Erythroblast (primary cell): ENCODE results near the gene RNF182.
A peak's percentile ranks its signal among the peaks of the same experiment; 100 is the strongest.
"Not testable (repeated sequence)": the region's sequence is repeated elsewhere in the genome, so short reads cannot be mapped to it uniquely, and the experiment has no call there.

Source experiments
- DNase-seq, 2 experiments: peaks; one replicate each; lab custom pipeline; 2025; lab: John Stamatoyannopoulos, UW
- GATA1 ChIP-seq: IDR thresholded peaks from 2 replicates; pipeline ENCODE4 v1.6.1; 2011; ENCODE audit warnings: low read depth, mild to moderate bottlenecking, control low read depth, low read length, moderate library complexity
- POLR2A ChIP-seq: IDR thresholded peaks from 2 replicates; pipeline ENCODE4 v1.6.1; 2011; ENCODE audit warnings: mild to moderate bottlenecking, low read length

The RNF182 gene, protein sequence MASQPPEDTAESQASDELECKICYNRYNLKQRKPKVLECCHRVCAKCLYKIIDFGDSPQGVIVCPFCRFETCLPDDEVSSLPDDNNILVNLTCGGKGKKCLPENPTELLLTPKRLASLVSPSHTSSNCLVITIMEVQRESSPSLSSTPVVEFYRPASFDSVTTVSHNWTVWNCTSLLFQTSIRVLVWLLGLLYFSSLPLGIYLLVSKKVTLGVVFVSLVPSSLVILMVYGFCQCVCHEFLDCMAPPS

GRCh38 chr6:13924949-13925881 lies at the start of gene RNF182:
TSS of gene RNF182 (plus strand) at chr6:13924952. CDS start at chr6:13977120, 52,168 bp downstream.
- DNase-seq, result peak; percentile 35 to 44
- TF ChIP-seq GATA1 (no peak), POLR2A (no peak)

GRCh38 chr6:13877051-13877450 lies 47.7 kb upstream of the RNF182 start:
- no peak for DNase-seq
- TF ChIP-seq GATA1 (no peak), POLR2A (no peak)

DNA sequence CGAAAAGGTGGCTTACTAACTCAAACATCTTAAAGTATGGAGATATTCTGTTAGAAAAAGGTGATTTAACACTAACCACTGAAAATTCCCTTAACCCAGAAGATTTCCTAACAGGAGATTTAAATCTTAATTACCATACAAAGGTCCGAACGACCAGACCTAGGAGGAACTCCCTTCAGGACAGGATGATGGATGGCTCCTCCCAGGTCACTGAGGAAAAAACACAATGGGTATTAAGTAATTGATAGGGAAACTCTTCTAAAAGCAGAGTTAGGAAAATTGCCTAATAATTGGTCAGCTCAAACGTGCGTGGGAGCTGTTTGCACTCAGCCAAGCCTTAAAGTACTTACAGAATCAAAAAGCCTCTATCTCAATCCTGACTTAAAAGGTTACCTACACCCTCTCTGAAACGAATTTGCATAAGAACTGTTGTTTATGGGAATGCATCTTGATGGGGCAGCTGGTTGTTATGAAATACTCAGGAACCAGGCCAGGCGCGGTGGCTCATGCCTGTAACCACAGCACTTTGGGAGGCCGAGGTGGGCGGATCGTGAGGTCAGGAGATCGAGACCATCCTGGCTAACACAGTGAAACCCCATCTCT lies 44.6 kb upstream of the RNF182 start:
- not testable (repeated sequence) for DNase-seq

DNA sequence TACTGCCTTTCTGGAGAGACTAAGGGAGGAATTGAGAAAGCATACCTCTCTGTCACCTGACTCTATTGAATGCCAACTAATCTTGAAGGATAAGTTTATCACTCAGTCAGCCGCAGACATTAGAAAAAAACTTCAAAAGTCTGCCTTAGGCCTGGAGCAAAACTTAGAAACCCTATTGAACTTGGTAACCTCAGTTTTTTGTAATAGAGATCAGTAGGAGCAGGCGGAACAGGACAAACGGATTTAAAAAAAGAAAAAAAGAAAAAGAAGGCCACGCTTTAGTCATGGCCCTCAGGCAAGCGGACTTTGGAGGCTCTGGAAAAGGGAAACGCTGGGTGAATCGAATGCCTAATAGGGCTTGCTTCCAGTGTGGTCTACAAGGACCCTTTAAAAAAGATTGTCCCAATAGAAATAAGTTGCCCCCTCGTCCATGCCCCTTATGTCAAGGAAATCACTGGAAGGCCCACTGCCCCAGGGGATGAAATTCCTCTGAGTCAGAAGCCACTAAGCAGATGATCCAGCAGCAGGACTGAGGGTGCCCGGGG lies 43.1 kb upstream of the RNF182 start:
- DNase-seq, result no peak
- TF ChIP-seq GATA1 (no peak), POLR2A (no peak)

DNA sequence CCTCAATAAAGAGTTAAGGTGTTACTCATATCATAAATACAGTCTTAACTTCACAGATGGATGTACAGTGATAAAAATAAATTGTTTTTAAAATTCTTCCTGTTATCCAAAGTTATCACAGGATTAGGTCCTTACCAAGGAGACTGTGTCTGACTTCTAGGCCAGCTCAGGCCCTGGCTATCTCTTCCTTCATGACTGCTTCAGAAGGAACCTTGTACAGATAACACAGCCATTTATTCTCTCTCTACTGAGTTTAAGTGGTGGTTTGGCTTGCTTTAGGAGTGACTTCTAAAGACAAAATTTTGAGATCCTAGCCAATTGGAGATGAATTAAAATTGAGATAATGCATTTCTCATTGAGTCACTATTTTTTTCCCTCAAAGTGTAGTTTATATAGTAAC lies 40.8 kb upstream of the RNF182 start:
- peak in 1 of 2 experiments; percentile 24 for DNase-seq
- TF ChIP-seq GATA1 (no peak), POLR2A (no peak)

DNA sequence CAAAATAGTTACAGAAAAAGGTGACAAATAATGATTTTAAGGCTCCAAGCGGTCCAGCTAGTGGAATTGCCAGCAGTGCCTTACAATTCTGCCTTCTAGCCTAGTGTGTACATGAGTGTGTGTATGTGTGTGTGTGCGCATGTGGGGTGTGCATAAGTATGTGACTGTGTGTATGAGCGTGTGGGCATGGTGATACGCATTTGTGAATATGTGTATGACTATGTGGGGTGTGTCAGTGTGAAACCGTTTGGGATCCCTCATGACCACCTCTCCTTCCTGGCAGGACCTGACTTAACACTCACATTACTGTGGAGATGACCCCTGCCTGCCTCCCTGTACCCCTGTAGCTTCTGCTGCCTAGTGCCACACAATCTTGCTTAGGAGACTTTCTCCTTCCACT lies 40.4 kb upstream of the RNF182 start:
- no peak for TF ChIP-seq POLR2A
- no peak for TF ChIP-seq GATA1
- DNase-seq, result no peak

DNA sequence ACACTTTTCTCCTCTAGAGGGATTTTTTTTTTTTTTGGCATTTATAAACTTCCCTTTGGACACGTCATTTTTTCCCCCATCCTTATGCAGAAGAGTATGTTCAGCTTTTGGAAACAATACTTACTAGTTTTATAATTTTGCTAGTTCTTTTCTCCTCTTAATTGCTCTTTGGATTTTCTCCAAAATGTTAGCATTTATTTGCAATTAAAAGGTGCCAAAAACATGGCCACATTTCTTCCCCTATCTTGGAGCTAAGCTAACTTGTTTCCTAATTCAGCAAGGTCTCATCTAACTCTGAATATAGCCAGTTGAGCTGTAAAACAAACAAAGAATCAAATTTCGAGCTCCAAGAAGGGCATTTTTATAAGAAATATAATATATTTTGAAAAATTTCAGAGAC lies 39.2 kb upstream of the RNF182 start:
- DNase-seq, result no peak
- TF ChIP-seq POLR2A, result no peak
- TF ChIP-seq GATA1, result no peak

- TF ChIP-seq GATA1 (no peak), POLR2A (no peak)
- no peak for DNase-seq
These were observed 37.8 kb upstream of the RNF182 start for GRCh38 chr6:13886949-13887348.

DNA sequence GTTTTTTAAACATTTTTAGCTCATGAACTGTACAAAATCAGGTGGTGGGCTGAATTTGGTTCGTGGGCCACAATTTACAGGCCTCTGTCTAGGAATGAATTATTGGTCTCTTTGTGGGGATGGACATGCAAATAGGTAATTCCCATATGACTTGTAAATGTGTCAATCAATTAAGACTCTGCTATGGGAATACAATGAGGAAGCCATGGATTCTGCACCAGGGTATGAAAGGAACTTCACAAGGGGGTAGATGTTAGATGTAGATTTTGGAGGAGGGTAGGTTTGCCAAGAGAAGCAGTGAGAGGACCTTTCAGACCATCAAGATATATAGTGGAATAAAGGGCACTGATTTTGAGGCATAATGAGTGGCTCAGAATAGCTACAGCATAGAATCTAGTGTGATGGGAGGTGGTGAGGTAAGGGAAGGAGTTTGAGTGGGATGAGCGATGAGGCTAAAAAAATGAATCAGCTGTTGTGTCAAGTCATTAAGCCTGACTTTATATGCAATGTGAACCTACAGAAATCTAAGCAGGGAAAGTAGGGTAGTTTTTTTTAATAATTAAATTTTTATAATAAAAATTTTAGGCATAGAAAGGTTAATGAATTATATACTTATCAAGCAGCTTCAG lies 32.6 kb upstream of the RNF182 start:
- no peak for DNase-seq
- TF ChIP-seq GATA1 (no peak), POLR2A (no peak)

DNA sequence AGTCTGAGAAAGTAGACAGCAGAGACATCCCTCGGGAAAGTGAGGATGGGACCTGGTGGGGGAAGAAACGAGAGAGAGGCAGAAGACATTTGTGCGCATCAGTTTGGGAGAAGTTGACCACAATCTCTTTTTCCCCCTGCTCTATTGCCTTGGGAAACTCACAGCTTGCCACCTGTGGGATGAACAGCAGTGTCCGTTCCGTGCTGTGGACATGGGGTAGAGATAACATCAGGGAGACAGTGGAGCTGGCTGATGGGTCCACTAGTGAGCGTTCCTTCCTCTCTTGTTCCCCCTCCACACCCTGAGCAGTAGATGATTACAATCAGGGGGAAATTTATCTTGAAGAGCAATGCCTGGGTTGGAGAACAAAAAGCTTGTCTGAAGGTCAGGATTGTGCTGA lies 21.8 kb upstream of the RNF182 start:
- TF ChIP-seq POLR2A, result no peak
- DNase-seq, result no peak

- TF ChIP-seq POLR2A, result no peak
- TF ChIP-seq GATA1, result no peak
- no peak for DNase-seq
These were observed 21.4 kb upstream of the RNF182 start for GRCh38 chr6:13903364-13903763.

- TF ChIP-seq GATA1, result no peak
- TF ChIP-seq POLR2A, result no peak
- DNase-seq, result no peak
These were observed 17.8 kb upstream of the RNF182 start for GRCh38 chr6:13907001-13907350.

- TF ChIP-seq GATA1 (no peak), POLR2A (no peak)
These were observed 17.0 kb upstream of the RNF182 start for GRCh38 chr6:13907614-13908215.

GRCh38 chr6:13908955-13909381 lies 15.8 kb upstream of the RNF182 start:
- peak; percentile 79 to 81 for DNase-seq
- no peak for TF ChIP-seq GATA1
- no peak for TF ChIP-seq POLR2A

More at GRCh38 chr6:13907614-13908215, 17.0 kb upstream of the RNF182 start:
- no peak for DNase-seq
